ENCODE results near the gene TRAK1. TPM values are rescaled to one million over a fixed set of nuclear protein-coding genes. Genes with fewer than 3 reads are reported as not detected.
A peak's percentile ranks its signal among the peaks of the same experiment; 100 is the strongest.

TRAK1 gene
- total RNA-seq, 2 experiments from 2014 or later = 62.5 to 88.3 TPM

DNA sequence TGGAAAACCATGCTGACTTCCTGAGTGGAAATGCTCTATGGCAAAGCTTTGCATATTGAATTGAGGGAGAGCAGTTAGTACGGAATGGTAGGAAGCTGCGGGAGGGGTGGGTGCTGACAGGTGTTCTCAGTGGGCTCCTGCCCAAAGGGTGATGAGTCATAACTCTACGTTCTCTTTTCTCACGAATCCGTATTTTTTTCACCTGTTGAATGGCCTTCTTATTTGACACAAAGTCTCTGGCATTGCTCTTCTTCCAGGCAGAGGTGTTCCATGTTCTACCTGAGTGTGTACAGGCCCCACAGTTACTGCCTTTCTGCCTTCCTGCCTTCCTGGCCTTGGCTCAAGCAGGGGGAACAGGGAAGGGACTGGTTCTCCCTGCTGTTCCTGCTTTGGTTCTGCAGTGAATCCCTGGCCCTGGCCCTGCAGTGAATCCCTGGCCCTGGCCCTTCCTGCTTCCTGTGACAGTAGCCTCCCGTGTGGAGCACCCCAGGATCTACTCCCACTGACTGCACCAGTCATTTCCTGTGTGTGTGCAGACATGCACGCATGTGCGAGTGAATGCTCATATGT, 31.9 kb downstream of the TRAK1 start:
- DNase-seq (ENCODE audit: low spot score) = no peak
- ChIA-PET POLR2A (no interaction called here), CTCF (ENCODE audit: unreplicated experiment) (no interaction called here)
- H4K20me1 ChIP-seq (ENCODE audit: insufficient read depth, low read length) = 0 out of 2 replicates have a peak, but pooled peaks cover 5% of the 10 kb centered on the region
- peaks cover 66% of the 10 kb centered on the region; the same call in 1 of the 2 replicates for H3K79me2 ChIP-seq (ENCODE audit: insufficient read depth, low read depth, low read length)
- TF ChIP-seq, protein P1, sequence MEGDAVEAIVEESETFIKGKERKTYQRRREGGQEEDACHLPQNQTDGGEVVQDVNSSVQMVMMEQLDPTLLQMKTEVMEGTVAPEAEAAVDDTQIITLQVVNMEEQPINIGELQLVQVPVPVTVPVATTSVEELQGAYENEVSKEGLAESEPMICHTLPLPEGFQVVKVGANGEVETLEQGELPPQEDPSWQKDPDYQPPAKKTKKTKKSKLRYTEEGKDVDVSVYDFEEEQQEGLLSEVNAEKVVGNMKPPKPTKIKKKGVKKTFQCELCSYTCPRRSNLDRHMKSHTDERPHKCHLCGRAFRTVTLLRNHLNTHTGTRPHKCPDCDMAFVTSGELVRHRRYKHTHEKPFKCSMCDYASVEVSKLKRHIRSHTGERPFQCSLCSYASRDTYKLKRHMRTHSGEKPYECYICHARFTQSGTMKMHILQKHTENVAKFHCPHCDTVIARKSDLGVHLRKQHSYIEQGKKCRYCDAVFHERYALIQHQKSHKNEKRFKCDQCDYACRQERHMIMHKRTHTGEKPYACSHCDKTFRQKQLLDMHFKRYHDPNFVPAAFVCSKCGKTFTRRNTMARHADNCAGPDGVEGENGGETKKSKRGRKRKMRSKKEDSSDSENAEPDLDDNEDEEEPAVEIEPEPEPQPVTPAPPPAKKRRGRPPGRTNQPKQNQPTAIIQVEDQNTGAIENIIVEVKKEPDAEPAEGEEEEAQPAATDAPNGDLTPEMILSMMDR (conservative IDR thresholded peaks at IDR 0.05; ENCODE audit: low read length) = no peak
- TF ChIP-seq EZH2phosphoT487 (IDR thresholded peaks at IDR 0.05; ENCODE audit: borderline replicate concordance, low read depth, low read length) = no peak
- peak overlapping the region; percentile 24; the same call in 1 of the 2 replicates for H3K4me2 ChIP-seq (ENCODE audit: low read length)
- no peak overlapping the region for H3K27ac ChIP-seq (ENCODE audit: low read depth, low read length, poor library complexity, severe bottlenecking)
- peaks cover 57% of the 10 kb centered on the region for H3K36me3 ChIP-seq (ENCODE audit: insufficient read depth, low read length)
- H3K9me3 ChIP-seq (ENCODE audit: low read length) = no peaks in the 10 kb centered on the region
- no peak overlapping the region for H2AFZ ChIP-seq (ENCODE audit: low read length)
- no TSS peak for BruUV-seq (replicated peaks)
- no peaks in the 10 kb centered on the region for H3K9me2 ChIP-seq (ENCODE audit: insufficient read depth, low read length)
- H3K4me3 ChIP-seq (ENCODE audit: low read depth, low read length, poor library complexity, severe bottlenecking) = no peak overlapping the region
- H3K4me1 ChIP-seq (ENCODE audit: insufficient read depth, low read length, poor library complexity, severe bottlenecking) = peaks cover 76% of the 10 kb centered on the region
- intact Hi-C loops (cut with micrococcal nuclease; ENCODE audit: unreplicated experiment) = no loop called here

DNA sequence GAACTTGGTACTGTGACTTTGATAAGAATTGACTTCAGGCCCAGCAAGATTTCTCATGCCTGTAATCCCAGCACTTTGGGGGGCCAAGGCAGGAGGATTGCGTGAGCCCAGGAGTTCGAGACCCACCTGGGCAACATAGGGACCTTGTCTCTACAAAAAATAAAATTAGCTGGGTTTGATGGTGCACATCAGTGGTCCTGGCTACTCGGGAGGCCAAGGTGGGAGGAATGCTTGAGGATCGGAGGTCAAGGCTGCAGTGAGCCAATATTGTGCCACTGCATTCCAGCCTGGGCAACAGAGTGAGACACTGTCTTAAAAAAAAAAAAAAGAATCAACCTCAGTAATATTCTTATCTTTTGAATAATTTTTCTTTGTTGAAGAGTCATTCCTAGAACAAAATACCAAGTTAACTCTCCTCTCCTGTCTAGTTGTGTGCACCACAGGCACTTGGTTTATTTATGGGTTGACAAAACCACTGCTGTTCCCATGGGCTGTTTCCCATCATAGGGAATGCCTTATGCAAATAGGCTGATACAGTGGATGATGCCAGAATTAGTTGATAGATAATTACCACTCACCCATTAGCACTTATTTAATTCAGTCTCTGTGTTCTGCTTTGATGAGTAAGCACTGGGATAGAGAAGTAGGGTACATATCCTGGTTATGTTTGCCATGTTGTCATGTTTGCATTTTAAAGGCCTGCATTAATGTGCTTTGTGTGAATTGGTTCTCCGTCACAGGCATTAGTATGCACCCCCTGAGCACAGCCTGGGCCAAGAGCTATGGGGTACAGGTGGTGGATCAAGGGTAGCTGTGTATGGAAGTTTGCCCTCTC, 32.9 kb downstream of the TRAK1 start:
- Histone ChIP-seq H3K4me3 (ENCODE audit: low read depth, low read length, poor library complexity, severe bottlenecking) (no peak overlapping the region), H3K79me2 (ENCODE audit: insufficient read depth, low read depth, low read length) (peaks cover 73% of the 10 kb centered on the region; the same call in 1 of the 2 replicates), H3K4me2 (ENCODE audit: low read length) (no peak overlapping the region), H2AFZ (ENCODE audit: low read length) (no peak overlapping the region), H3K9me2 (ENCODE audit: insufficient read depth, low read length) (no peaks in the 10 kb centered on the region), H4K20me1 (ENCODE audit: insufficient read depth, low read length) (no peaks in the 10 kb centered on the region), H3K9me3 (ENCODE audit: low read length) (no peaks in the 10 kb centered on the region), H3K4me1 (ENCODE audit: insufficient read depth, low read length, poor library complexity, severe bottlenecking) (peaks cover 76% of the 10 kb centered on the region), H3K27ac (ENCODE audit: low read depth, low read length, poor library complexity, severe bottlenecking) (no peak overlapping the region), H3K36me3 (ENCODE audit: insufficient read depth, low read length) (peaks cover 53% of the 10 kb centered on the region)
- intact Hi-C loops (cut with micrococcal nuclease; ENCODE audit: unreplicated experiment) = no loop called here
- POLR2A ChIA-PET = interaction anchor here (0.5 to 0.6 kb wide), 3 partner anchors 62 to 115 kb away, joined by 3 read pairs; no protein-coding TSS in a partner anchor
- TF ChIP-seq EZH2phosphoT487 (IDR thresholded peaks at IDR 0.05; ENCODE audit: borderline replicate concordance, low read depth, low read length) = no peak
- TF ChIP-seq, protein P1 (conservative IDR thresholded peaks at IDR 0.05; ENCODE audit: low read length) = no peak
- CTCF ChIA-PET (ENCODE audit: unreplicated experiment) = no interaction called here
- BruUV-seq (replicated peaks) = no TSS peak
- DNase-seq (ENCODE audit: low spot score) = no peak

Data from OCI-LY7 (cell line).